ENCODE results near the gene RPAIN. TPM values are rescaled to one million over a fixed set of nuclear protein-coding genes. Genes with fewer than 3 reads are reported as not detected.
A peak's percentile ranks its signal among the peaks of the same experiment; 100 is the strongest.

RPAIN gene
- total RNA-seq, 1 experiment from 2014 or later, result 56.3 TPM

GRCh38 chr17:5437721-5438317, 17.8 kb downstream of the RPAIN start:
- Histone ChIP-seq H3K27ac (peak overlapping the region; percentile 28), H3K9me3 (ENCODE audit: insufficient read depth, low read depth) (no peaks in the 10 kb centered on the region), H2AFZ (peak overlapping the region; percentile 72), H3K36me3 (ENCODE audit: low read depth) (peaks cover 39% of the 10 kb centered on the region), H3K27me3 (ENCODE audit: insufficient read depth, low read depth) (no peaks in the 10 kb centered on the region), H3F3A (ENCODE audit: insufficient read depth, low read depth) (peaks cover 49% of the 10 kb centered on the region; the same call in 1 of the 2 replicates), H4K20me1 (ENCODE audit: insufficient read depth) (peaks cover 28% of the 10 kb centered on the region), H3K4me1 (replicated peaks; ENCODE audit: insufficient read depth) (peaks cover 18% of the 10 kb centered on the region), H3K79me2 (ENCODE audit: low read depth) (peaks cover 46% of the 10 kb centered on the region), H3K4me2 (peak overlapping the region; percentile 91), H3K9me2 (ENCODE audit: insufficient read depth) (no peaks in the 10 kb centered on the region), H3K4me3 (peak overlapping the region; percentile 72)
- TF ChIP-seq EZH2 (IDR thresholded peaks at IDR 0.05; ENCODE audit: low read depth), result no peak
- TF ChIP-seq, protein P1, sequence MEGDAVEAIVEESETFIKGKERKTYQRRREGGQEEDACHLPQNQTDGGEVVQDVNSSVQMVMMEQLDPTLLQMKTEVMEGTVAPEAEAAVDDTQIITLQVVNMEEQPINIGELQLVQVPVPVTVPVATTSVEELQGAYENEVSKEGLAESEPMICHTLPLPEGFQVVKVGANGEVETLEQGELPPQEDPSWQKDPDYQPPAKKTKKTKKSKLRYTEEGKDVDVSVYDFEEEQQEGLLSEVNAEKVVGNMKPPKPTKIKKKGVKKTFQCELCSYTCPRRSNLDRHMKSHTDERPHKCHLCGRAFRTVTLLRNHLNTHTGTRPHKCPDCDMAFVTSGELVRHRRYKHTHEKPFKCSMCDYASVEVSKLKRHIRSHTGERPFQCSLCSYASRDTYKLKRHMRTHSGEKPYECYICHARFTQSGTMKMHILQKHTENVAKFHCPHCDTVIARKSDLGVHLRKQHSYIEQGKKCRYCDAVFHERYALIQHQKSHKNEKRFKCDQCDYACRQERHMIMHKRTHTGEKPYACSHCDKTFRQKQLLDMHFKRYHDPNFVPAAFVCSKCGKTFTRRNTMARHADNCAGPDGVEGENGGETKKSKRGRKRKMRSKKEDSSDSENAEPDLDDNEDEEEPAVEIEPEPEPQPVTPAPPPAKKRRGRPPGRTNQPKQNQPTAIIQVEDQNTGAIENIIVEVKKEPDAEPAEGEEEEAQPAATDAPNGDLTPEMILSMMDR (conservative IDR thresholded peaks at IDR 0.05), result no peak
- POLR2A ChIA-PET (ENCODE audit: unreplicated experiment), result no interaction called here
- BruUV-seq (replicated peaks), result TSS peak; percentile 48
- intact Hi-C loops (cut with micrococcal nuclease; ENCODE audit: unreplicated experiment), result loop anchor here (2.0 kb wide), 1 partner anchor 17 kb away; the partner anchor contains the start of gene RPAIN
- DNase-seq, result peak in 1 of 2 experiments; percentile 86
- CTCF ChIA-PET, result no interaction called here

- H3K36me3 ChIP-seq (ENCODE audit: low read depth), result peaks cover 29% of the 10 kb centered on the region
- H3K27me3 ChIP-seq (ENCODE audit: insufficient read depth, low read depth), result no peaks in the 10 kb centered on the region
- ChIA-PET POLR2A (ENCODE audit: unreplicated experiment) (interaction anchor here (0.6 to 0.7 kb wide), 4 partner anchors 57 to 1219 kb away, joined by 3 to 8 read pairs (median 4); no protein-coding TSS in a partner anchor), CTCF (interaction anchor here (1.0 to 1.9 kb wide), 6 partner anchors 8 to 49 kb away, joined by 3 to 9 read pairs (median 6); partner anchors contain the start of genes NUP88 and RPAIN)
- peaks cover 18% of the 10 kb centered on the region for H3K4me1 ChIP-seq (replicated peaks; ENCODE audit: insufficient read depth)
- H3K27ac ChIP-seq, result peak within 1 kb of the TSS; percentile 28
- intact Hi-C loops (cut with micrococcal nuclease; ENCODE audit: unreplicated experiment), result loop anchor here (1.0 kb wide), 2 partner anchors 190 to 242 kb away; no protein-coding TSS in a partner anchor
- DNase-seq, result peak; percentile 82 to 96
- BruUV-seq (replicated peaks), result no TSS peak
- H3K79me2 ChIP-seq (ENCODE audit: low read depth), result peaks cover 42% of the 10 kb centered on the region
- H3K9me2 ChIP-seq (ENCODE audit: insufficient read depth), result no peaks in the 10 kb centered on the region
- no peak for TF ChIP-seq EZH2 (IDR thresholded peaks at IDR 0.05; ENCODE audit: low read depth)
- TF ChIP-seq, protein P1 (conservative IDR thresholded peaks at IDR 0.05), result peak; percentile 96
- H2AFZ ChIP-seq, result peak within 1 kb of the TSS; percentile 72
- H3K4me3 ChIP-seq, result peak within 1 kb of the TSS; percentile 72
- peaks cover 27% of the 10 kb centered on the region for H4K20me1 ChIP-seq (ENCODE audit: insufficient read depth)
- no peaks in the 10 kb centered on the region for H3K9me3 ChIP-seq (ENCODE audit: insufficient read depth, low read depth)
- peaks cover 38% of the 10 kb centered on the region; the same call in 1 of the 2 replicates for H3F3A ChIP-seq (ENCODE audit: insufficient read depth, low read depth)
- peak within 1 kb of the TSS; percentile 91 for H3K4me2 ChIP-seq
These were observed 18.9 kb downstream of the RPAIN start, which contains the start of gene C1QBP for GRCh38 chr17:5438716-5439445. TSS of gene C1QBP (minus strand) at chr17:5439155. CDS start at chr17:5439073, 82 bp downstream.

GRCh38 chr17:5439446-5439764, 19.4 kb downstream of the RPAIN start:
- peak overlapping the region; percentile 58 for H2AFZ ChIP-seq
- DNase-seq, result no peak
- peak overlapping the region; percentile 72; the same call in 1 of the 2 replicates for H3K4me3 ChIP-seq
- peak overlapping the region; percentile 53 for H3K4me2 ChIP-seq
- H3K27ac ChIP-seq, result 0 out of 2 replicates have a peak overlapping the region, but pooled peaks have one; percentile 0
- BruUV-seq (replicated peaks), result no TSS peak
- TF ChIP-seq EZH2 (IDR thresholded peaks at IDR 0.05; ENCODE audit: low read depth), result no peak
- TF ChIP-seq, protein P1 (conservative IDR thresholded peaks at IDR 0.05), result 0 out of 2 replicates have a peak, but pooled peaks have one; percentile 49
- H3K27me3 ChIP-seq (ENCODE audit: insufficient read depth, low read depth), result no peaks in the 10 kb centered on the region
- peaks cover 24% of the 10 kb centered on the region for H4K20me1 ChIP-seq (ENCODE audit: insufficient read depth)
- ChIA-PET POLR2A (ENCODE audit: unreplicated experiment) (interaction anchor here (0.6 to 0.7 kb wide), 3 partner anchors 58 to 1218 kb away, joined by 3 to 8 read pairs (median 4); no protein-coding TSS in a partner anchor), CTCF (interaction anchor here (1.0 to 1.9 kb wide), 6 partner anchors 8 to 49 kb away, joined by 3 to 9 read pairs (median 6); partner anchors contain the start of genes NUP88 and RPAIN)
- peaks cover 42% of the 10 kb centered on the region for H3K79me2 ChIP-seq (ENCODE audit: low read depth)
- intact Hi-C loops (cut with micrococcal nuclease; ENCODE audit: unreplicated experiment), result loop anchor here (1.0 kb wide), 2 partner anchors 190 to 242 kb away; no protein-coding TSS in a partner anchor
- H3K9me3 ChIP-seq (ENCODE audit: insufficient read depth, low read depth), result no peaks in the 10 kb centered on the region
- peaks cover 33% of the 10 kb centered on the region for H3K36me3 ChIP-seq (ENCODE audit: low read depth)
- peaks cover 18% of the 10 kb centered on the region for H3K4me1 ChIP-seq (replicated peaks; ENCODE audit: insufficient read depth)
- peaks cover 33% of the 10 kb centered on the region; the same call in 1 of the 2 replicates for H3F3A ChIP-seq (ENCODE audit: insufficient read depth, low read depth)
- no peaks in the 10 kb centered on the region for H3K9me2 ChIP-seq (ENCODE audit: insufficient read depth)
